ENCODE results near the gene EDNRA. TPM values are rescaled to one million over a fixed set of nuclear protein-coding genes. Genes with fewer than 3 reads are reported as not detected.

The EDNRA gene
- total RNA-seq, 1 donor from 2014 or later, result 5.8 TPM

DNA sequence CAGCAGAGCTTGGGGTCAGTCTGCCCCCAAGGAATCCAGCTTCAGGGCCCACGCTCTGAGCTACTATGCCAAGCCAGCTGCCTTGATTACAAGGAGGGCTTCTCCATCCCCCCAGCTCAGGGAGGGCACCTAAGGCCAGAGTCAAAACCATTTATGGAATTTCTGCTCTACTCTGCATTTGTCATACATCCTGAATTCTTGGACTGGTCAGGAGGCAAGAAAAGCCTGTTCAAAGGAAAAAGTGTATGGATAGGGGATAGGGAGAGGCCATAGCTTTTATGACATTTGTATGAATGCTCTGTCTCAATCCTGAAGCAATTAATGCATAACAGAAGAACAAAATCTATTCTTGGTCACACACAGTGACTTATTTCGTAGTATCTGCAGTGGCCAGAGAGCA lies 32.2 kb downstream of the EDNRA start:
- DNase-seq (ENCODE audit: low read depth, low spot score), result no peak
- Mint-ChIP-seq H3K27ac (ENCODE audit: unreplicated experiment) (no peak overlapping the region), H3K4me3 (no peak overlapping the region), H3K4me1 (no peaks in the 10 kb centered on the region), H3K9me3 (no peaks in the 10 kb centered on the region), H3K27me3 (ENCODE audit: low read depth) (no peaks in the 10 kb centered on the region), H3K36me3 (ENCODE audit: low read depth) (no peaks in the 10 kb centered on the region)
- TF ChIP-seq, protein P1, sequence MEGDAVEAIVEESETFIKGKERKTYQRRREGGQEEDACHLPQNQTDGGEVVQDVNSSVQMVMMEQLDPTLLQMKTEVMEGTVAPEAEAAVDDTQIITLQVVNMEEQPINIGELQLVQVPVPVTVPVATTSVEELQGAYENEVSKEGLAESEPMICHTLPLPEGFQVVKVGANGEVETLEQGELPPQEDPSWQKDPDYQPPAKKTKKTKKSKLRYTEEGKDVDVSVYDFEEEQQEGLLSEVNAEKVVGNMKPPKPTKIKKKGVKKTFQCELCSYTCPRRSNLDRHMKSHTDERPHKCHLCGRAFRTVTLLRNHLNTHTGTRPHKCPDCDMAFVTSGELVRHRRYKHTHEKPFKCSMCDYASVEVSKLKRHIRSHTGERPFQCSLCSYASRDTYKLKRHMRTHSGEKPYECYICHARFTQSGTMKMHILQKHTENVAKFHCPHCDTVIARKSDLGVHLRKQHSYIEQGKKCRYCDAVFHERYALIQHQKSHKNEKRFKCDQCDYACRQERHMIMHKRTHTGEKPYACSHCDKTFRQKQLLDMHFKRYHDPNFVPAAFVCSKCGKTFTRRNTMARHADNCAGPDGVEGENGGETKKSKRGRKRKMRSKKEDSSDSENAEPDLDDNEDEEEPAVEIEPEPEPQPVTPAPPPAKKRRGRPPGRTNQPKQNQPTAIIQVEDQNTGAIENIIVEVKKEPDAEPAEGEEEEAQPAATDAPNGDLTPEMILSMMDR (conservative IDR thresholded peaks at IDR 0.05), result no peak

- Mint-ChIP-seq H3K4me3 (no peak overlapping the region), H3K27ac (ENCODE audit: unreplicated experiment) (no peak overlapping the region), H3K27me3 (ENCODE audit: low read depth) (no peaks in the 10 kb centered on the region), H3K4me1 (peaks cover 3% of the 10 kb centered on the region), H3K9me3 (no peaks in the 10 kb centered on the region), H3K36me3 (ENCODE audit: low read depth) (no peaks in the 10 kb centered on the region)
- DNase-seq (ENCODE audit: low read depth, low spot score), result no peak
- TF ChIP-seq, protein P1 (conservative IDR thresholded peaks at IDR 0.05), result peak; percentile 33
These were observed 33.1 kb downstream of the EDNRA start for GRCh38 chr4:147513952-147514351.

DNA sequence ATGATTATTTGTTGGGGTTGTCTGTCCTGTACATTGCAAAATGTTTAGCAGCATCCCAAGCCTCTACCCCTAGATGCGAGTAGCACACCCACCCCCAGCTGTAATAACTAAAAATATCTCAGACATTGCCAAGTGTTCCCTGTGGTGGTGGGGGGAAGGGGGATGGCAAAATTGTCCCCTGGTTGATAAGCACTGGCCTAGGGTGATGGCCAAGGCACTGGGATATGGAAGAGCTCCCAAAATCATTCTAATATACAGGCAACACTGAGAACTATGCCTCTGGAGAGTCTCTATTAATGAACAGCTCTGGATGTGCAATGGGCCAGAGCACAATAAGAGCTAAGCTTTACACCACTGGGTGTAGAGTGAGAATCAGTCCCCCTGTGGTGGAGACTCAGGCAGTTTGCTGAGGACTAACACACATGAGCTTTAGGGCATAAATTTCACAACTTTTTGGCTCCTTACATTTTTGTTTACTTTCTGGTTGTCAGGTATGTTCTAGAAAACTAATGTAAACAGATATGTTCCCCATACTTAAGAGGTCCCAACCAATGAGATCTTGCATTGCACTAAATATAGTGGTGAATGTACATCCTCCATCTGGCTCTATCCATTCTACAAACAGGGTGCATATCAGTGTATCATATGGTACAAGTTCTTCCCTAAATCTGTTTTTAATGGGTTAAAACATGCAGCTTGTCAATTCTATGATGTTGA lies 34.5 kb downstream of the EDNRA start:
- Mint-ChIP-seq H3K36me3 (ENCODE audit: low read depth) (no peaks in the 10 kb centered on the region), H3K4me3 (no peak overlapping the region), H3K27me3 (ENCODE audit: low read depth) (no peaks in the 10 kb centered on the region), H3K27ac (ENCODE audit: unreplicated experiment) (no peak overlapping the region), H3K4me1 (peaks cover 4% of the 10 kb centered on the region), H3K9me3 (no peaks in the 10 kb centered on the region)
- no peak for DNase-seq (ENCODE audit: low read depth, low spot score)
- TF ChIP-seq, protein P1 (conservative IDR thresholded peaks at IDR 0.05), result no peak

DNA sequence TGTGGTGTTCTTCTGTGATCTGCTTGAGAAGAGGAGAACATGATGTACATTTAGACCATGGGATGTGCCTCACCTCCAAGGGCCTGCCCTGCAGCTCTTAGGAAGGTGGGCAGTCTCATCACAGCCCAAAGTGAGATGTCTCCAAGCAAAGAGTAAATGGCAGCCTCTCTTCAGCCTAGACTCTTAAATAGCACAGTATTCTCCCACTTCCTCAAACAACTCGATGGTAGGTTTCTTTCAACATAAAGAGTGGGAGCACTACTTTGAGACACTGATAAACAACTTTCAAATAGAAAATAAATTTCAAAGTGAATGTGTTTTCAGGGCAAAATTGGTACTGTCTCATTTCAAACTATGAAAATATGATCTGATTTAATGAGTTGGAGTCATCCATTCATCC lies 35.2 kb downstream of the EDNRA start:
- Mint-ChIP-seq H3K27ac (ENCODE audit: unreplicated experiment) (no peak overlapping the region), H3K4me1 (peaks cover 4% of the 10 kb centered on the region), H3K36me3 (ENCODE audit: low read depth) (no peaks in the 10 kb centered on the region), H3K4me3 (no peak overlapping the region), H3K27me3 (ENCODE audit: low read depth) (no peaks in the 10 kb centered on the region), H3K9me3 (no peaks in the 10 kb centered on the region)
- DNase-seq (ENCODE audit: low read depth, low spot score), result no peak
- TF ChIP-seq, protein P1 (conservative IDR thresholded peaks at IDR 0.05), result no peak

DNA sequence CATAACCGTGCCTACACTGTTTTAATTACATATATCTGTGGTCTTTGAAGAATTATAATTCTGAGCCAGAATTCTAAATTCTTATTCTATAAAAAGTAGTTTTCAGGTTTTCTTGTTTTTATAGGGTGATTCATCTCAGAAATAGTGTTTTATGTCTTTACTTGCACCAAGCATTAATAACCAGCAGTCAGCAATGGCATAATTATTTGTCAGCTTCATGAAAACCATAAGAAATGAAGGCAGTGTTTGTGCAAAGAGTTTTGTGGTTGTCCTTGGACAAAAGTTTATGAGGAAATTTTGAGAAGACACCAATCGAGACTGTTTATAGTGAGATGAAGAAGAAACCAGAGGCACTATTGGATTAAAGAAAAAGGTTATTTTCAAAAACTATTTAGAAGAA lies 37.2 kb downstream of the EDNRA start:
- no peaks in the 10 kb centered on the region for H3K9me3 Mint-ChIP-seq
- no peak for DNase-seq (ENCODE audit: low read depth, low spot score)
- H3K4me1 Mint-ChIP-seq, result peaks cover 4% of the 10 kb centered on the region
- H3K4me3 Mint-ChIP-seq, result no peak overlapping the region
- H3K27ac Mint-ChIP-seq (ENCODE audit: unreplicated experiment), result no peak overlapping the region
- H3K27me3 Mint-ChIP-seq (ENCODE audit: low read depth), result no peaks in the 10 kb centered on the region
- H3K36me3 Mint-ChIP-seq (ENCODE audit: low read depth), result no peaks in the 10 kb centered on the region
- TF ChIP-seq, protein P1 (conservative IDR thresholded peaks at IDR 0.05), result no peak
